Large intestine (tissue), 12 donors: ENCODE results near the gene CYP3A4. TPM values are rescaled to one million over a fixed set of nuclear protein-coding genes. Genes with fewer than 3 reads are reported as not detected.

Experiments
- DNase-seq, 2 donors: peaks; one replicate each; pipeline versions ENCODE4 v3.0.0 to v3.0.0-alpha.2; 2013
- H3K27ac ChIP-seq: one replicate; pipeline ENCODE4 v1.5.1; 2013; ENCODE audit warnings: low read length
- H3K27me3 ChIP-seq: 2 replicates; pipeline ENCODE4 v1.6.1; 2013; ENCODE audit warnings: low read length; ENCODE audit not compliant: control insufficient read depth, insufficient read depth
- H3K36me3 ChIP-seq: 2 replicates; pipeline ENCODE4 v1.6.1; 2013; ENCODE audit warnings: low read length; ENCODE audit not compliant: control insufficient read depth, insufficient read depth
- H3K4me1 ChIP-seq: one replicate; pipeline ENCODE4 v1.6.1; 2013; ENCODE audit warnings: low read length; ENCODE audit not compliant: control insufficient read depth, insufficient read depth
- H3K4me3 ChIP-seq: one replicate; pipeline ENCODE4 v1.5.1; 2013; ENCODE audit warnings: low read length
- H3K9me3 ChIP-seq: one replicate; pipeline ENCODE4 v1.6.1; 2013; ENCODE audit warnings: mild to moderate bottlenecking, low read depth, low read length, moderate library complexity; ENCODE audit not compliant: control insufficient read depth
- WGBS: methylation state at CpG from one replicate; pipeline ENCODE4 v1.1.5; 2013; ENCODE audit warnings: low lambda C conversion rate; ENCODE audit not compliant: insufficient coverage; 5-methylcytosine and 5-hydroxymethylcytosine counted together
- long read RNA-seq, 11 donors: transcript quantifications; one replicate each; lab custom pipeline, GENCODE V29; 2026
- polyA plus RNA-seq: library from polyadenylated mRNA; unstranded; fragments of 120-200 nt; gene quantifications from one replicate; pipeline ENCODE4 v1.2.1, GENCODE V29; 2013

The CYP3A4 gene
- polyA plus RNA-seq = 14.3 TPM
- long read RNA-seq, donor 1, partial matches to known transcripts = 0 of 2 reads
- long read RNA-seq, donor 1, other reads (novel, unspliced or antisense) = 0 of 2 reads
- long read RNA-seq, donor 2, transcript CYP3A4-201 (13 exons, 2,153 nt) = major isoform, 10 of 15 reads
- long read RNA-seq, donor 2, partial matches to known transcripts = 5 of 15 reads
- long read RNA-seq, donor 2, other reads (novel, unspliced or antisense) = 0 of 15 reads
- long read RNA-seq, donor 3, transcript CYP3A4-201 (13 exons, 2,153 nt) = major isoform, 9 of 9 reads
- long read RNA-seq, donor 3, partial matches to known transcripts = 0 of 9 reads
- long read RNA-seq, donor 3, other reads (novel, unspliced or antisense) = 0 of 9 reads
- long read RNA-seq, donor 4 = 0 reads
- long read RNA-seq, donor 5 = 0 reads
- long read RNA-seq, donor 6, transcript CYP3A4-201 (13 exons, 2,153 nt) = major isoform, 8 of 8 reads
- long read RNA-seq, donor 6, partial matches to known transcripts = 0 of 8 reads
- long read RNA-seq, donor 6, other reads (novel, unspliced or antisense) = 0 of 8 reads
- long read RNA-seq, donor 7 = 0 reads
- long read RNA-seq, donor 8, transcript CYP3A4-201 (13 exons, 2,153 nt) = major isoform, 6 of 6 reads
- long read RNA-seq, donor 8, partial matches to known transcripts = 0 of 6 reads
- long read RNA-seq, donor 8, other reads (novel, unspliced or antisense) = 0 of 6 reads
- long read RNA-seq, donor 9, partial matches to known transcripts = 0 of 3 reads
- long read RNA-seq, donor 9, other reads (novel, unspliced or antisense) = 0 of 3 reads
- long read RNA-seq, donor 10, partial matches to known transcripts = 0 of 1 reads
- long read RNA-seq, donor 10, other reads (novel, unspliced or antisense) = 0 of 1 reads
- long read RNA-seq, donor 11, partial matches to known transcripts = 0 of 1 reads
- long read RNA-seq, donor 11, other reads (novel, unspliced or antisense) = 0 of 1 reads

DNA sequence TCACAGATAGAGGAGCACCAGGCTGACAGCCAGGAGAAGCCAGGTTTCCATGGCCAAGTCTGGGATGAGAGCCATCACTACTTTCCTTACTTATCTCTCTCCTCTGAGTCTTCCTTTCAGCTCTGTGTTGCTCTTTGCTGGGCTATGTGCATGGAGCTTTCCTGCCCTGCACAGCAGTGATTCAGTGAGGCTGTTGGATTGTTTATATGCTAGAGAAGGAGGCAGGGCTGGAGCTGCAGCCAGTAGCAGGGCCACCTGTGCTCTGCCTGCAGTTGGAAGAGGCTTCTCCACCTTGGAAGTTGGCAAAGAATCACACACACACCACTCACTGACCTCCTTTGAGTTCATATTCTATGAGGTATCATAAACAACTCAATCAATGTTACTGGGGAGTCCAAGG, at the start of gene CYP3A4:
TSS of gene CYP3A4 (minus strand) at position 178 of the 400 bp plus-strand sequence. CDS start at position 75, 103 bp downstream.
- Histone ChIP-seq H3K4me3 (no peak within 1 kb of the TSS), H3K9me3 (no peaks in the 10 kb centered on the region), H3K36me3 (no peaks in the 10 kb centered on the region), H3K4me1 (peaks cover 33% of the 10 kb centered on the region), H3K27me3 (no peaks in the 10 kb centered on the region), H3K27ac (peak within 1 kb of the TSS; percentile 74)
- peak; percentile 57 to 81 for DNase-seq

DNA sequence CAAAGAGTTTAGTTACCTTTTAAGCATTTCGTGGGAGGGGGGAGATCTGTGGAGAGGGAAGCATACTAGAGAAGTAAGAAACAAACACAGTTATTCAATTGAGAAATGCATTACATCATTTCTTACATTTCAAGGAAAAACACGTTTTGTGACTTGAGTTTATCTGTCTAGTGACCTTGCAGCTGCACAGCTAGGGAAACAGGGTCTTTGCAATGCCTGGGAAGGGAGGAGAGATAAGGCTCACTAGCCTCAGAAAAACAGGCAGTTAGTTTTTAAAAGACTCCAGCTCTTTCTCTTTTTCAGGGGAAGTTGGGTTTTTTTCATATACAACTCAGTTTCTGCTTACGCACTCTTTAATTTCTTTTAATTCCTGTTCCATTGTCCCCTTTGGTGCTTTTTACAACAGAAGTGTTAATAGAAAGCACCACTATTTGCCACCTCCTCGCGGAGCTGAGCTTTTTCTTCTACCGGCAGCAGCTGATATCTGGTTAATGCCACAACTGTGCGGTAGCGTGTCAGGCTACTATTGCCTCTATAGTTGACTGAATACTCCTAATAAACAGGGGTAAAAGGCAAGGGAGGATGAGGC, 49.4 kb upstream of the CYP3A4 start:
- H3K4me1 ChIP-seq = peaks cover 40% of the 10 kb centered on the region
- no peak overlapping the region for H3K4me3 ChIP-seq
- no peaks in the 10 kb centered on the region for H3K9me3 ChIP-seq
- H3K27me3 ChIP-seq = no peaks in the 10 kb centered on the region
- peak overlapping the region; percentile 75 for H3K27ac ChIP-seq
- DNase-seq = peak in 1 of 2 donors; percentile 60
- no peaks in the 10 kb centered on the region for H3K36me3 ChIP-seq
- 18% methylated on average over 2 of the region's 8 CpGs for WGBS

DNA sequence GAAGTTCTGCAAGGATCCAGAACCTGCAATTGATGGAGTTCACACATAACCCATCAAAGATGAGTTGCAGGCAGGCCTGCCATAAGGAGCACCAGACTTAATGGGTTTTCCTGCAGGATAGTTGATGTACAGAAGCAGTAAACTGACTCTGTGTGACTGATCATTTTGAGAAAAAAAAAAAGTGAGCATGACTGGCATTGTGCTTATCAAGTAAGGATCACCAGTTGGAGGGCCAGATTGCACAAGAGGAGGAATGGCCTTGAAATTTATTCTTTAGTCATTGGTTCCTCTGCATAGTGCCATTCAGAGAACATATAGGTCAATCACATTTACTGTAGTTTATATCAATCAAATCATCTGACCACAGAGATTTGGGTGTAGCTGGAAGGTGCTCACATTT, 47.6 kb upstream of the CYP3A4 start:
- DNase-seq = peak in 1 of 2 donors; percentile 41
- H3K4me1 ChIP-seq = peaks cover 51% of the 10 kb centered on the region
- H3K27ac ChIP-seq = peak overlapping the region; percentile 29
- H3K27me3 ChIP-seq = no peaks in the 10 kb centered on the region
- H3K36me3 ChIP-seq = no peaks in the 10 kb centered on the region
- H3K4me3 ChIP-seq = no peak overlapping the region
- H3K9me3 ChIP-seq = no peaks in the 10 kb centered on the region

DNA sequence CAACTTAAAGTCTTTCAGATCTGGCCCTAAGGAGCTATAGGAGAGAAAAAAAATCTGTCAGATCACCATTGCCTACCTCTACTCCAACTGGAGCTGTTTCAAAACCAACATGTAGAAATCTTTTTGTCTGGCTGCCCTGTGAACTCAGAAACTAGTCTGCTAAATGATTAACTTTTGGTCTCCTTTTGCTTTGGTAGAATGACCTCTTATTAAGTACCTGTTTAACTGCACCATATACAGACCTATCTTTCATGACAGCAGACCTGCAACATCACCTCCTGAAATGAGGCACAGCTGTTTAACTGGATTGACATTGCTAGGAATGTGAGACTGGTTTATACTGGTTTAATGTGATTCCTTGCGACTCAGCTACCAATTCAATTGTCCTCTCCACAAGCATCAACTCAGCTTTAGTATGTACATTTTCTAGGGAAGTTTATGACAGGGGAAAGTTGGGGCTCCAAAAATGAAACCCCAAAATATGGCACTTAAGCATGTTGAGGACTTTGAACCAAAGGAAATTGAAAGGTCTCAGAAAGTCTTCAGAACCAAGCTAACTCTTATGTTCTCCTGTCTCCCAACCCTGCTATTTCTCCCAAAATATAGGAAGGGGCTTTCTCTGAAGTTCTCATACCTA, 45.7 kb upstream of the CYP3A4 start:
- Histone ChIP-seq H3K4me1 (peaks cover 68% of the 10 kb centered on the region), H3K36me3 (no peaks in the 10 kb centered on the region)
- peak; percentile 88 to 94 for DNase-seq

DNA sequence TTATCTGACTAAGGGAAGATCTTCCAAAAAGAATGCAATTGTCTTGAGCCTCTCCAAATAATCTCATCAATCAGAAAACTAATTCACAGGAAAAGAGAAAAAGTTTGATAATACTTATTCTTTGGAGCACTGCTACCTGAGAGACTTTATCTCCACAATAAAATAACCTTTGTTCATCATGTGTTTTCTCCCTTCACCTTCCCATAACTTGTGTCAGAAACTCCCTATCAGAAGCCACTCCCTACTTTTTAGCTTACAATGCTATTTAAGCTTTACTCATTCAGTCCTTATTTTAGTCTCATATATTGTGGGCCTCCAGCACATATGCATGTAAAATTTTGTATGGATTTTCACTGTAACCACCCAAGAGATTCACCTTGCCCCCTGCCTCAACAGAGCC, 44.8 kb upstream of the CYP3A4 start:
- Histone ChIP-seq H3K27ac (peak overlapping the region; percentile 96), H3K27me3 (no peaks in the 10 kb centered on the region), H3K4me3 (no peak overlapping the region), H3K9me3 (no peaks in the 10 kb centered on the region), H3K36me3 (no peaks in the 10 kb centered on the region), H3K4me1 (peaks cover 72% of the 10 kb centered on the region)
- DNase-seq = peak; percentile 73 to 86

More for the DNA sequence above, 45.7 kb upstream of the CYP3A4 start:
- H3K9me3 ChIP-seq = no peaks in the 10 kb centered on the region
- H3K27ac ChIP-seq = peak overlapping the region; percentile 96
- no peak overlapping the region for H3K4me3 ChIP-seq
- H3K27me3 ChIP-seq = no peaks in the 10 kb centered on the region
- no CpG with 5 or more reads among the region's 1 CpG for WGBS

DNA sequence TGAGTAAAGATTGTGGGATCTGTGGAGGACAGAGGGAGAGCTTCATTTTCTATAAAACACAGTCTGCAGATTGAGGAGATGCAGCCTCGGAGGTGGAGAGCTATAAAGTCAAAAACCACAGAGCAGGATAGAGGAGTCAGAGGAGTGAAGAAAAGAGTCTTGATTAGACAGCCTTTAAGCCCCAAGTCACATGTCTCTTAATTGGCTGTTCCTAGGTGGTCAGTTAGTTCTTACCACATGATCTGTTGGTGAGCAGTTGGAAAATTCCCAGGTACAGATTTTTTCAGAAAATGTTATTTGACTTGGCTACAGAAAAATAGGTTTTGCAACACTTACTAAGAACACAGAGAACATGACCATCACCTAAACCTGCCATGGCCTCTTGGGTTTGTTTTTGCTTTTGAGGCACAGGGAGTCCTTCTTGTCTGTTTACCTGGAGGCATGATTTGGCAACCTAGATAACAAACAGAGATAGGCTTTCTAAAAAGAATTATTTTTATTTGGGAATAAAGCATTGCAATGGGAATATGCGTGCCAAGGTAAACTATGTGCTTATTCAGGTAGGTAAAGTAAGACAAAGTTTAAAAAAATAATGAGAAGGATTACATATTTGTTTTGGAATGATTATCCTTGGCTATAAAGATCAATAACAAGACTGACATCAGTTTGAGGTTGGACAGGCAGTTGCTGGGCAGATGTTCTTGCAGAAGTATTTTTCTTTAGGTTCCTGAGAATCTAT, 43.2 kb upstream of the CYP3A4 start:
- peaks cover 73% of the 10 kb centered on the region for H3K4me1 ChIP-seq
- no peaks in the 10 kb centered on the region for H3K9me3 ChIP-seq
- no peaks in the 10 kb centered on the region for H3K36me3 ChIP-seq
- H3K27me3 ChIP-seq = no peaks in the 10 kb centered on the region
- WGBS = no CpG with 5 or more reads among the region's 2 CpGs
- no peak overlapping the region for H3K4me3 ChIP-seq
- peak overlapping the region; percentile 96 for H3K27ac ChIP-seq
- DNase-seq = no peak

DNA sequence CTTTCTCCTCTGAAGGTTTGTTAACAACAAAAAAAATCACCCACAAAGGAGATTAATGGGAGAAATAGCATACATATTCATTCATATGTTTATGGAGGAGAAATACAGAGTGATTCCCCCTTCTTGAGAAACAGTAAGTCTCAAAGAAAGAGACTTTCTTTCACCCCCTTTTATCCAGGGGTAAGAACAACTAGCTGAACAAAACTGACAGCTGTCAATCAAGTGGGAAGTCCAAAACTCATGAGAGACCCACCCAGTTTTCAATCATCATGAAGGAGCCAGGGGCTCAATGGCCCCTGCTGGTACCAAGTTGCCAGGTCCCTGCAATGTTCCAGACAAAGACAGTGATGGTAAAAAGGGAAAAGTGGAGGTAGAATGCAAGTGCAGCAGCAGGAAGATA, 41.9 kb upstream of the CYP3A4 start:
- no peak for DNase-seq
- Histone ChIP-seq H3K4me3 (no peak overlapping the region), H3K27me3 (no peaks in the 10 kb centered on the region), H3K27ac (peak overlapping the region; percentile 96), H3K4me1 (peaks cover 68% of the 10 kb centered on the region), H3K9me3 (no peaks in the 10 kb centered on the region), H3K36me3 (no peaks in the 10 kb centered on the region)

DNA sequence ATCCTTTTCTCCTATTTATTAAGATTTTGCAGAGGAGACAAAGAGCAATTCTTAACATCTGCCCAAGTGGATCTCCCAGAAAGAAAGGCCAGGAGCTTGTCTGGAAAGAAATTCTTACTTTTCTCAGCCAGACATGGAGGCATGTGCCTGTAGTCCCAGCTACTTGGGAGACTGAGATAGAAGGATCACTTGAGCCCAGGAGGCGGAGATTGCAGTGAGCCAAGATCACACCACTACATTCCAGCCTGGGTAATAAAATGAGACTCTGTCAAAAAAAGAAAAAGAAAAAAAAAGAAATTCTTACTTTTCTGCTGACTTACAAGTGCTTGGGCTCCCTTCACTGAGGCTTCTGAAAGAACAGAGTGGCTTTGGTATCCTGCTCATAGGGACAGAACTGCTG, 41.5 kb upstream of the CYP3A4 start:
- Histone ChIP-seq H3K9me3 (no peaks in the 10 kb centered on the region), H3K4me3 (no peak overlapping the region), H3K27me3 (no peaks in the 10 kb centered on the region), H3K36me3 (no peaks in the 10 kb centered on the region), H3K4me1 (peaks cover 66% of the 10 kb centered on the region), H3K27ac (peak overlapping the region; percentile 96)
- WGBS = no CpG with 5 or more reads among the region's 1 CpG
- peak in 1 of 2 donors; percentile 55 for DNase-seq

DNA sequence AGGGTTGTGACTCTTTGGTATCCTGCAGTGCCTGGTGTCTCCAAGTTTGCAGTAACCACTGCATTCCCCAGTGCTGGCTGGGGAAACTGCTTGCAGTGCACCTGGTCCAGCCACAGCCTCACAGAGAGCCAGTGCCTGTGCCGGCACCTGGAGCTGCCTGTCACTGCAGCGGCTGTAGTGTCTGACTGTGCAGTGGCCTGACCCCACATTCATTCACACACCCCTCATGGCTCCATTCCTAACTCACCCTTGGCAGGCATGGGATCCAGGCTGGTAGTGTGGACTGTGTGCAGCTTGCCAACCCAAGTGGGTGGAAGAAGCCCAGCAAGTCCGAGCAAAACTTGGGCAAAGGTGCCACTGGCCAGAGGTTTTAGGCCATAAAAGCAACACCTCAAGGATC, 40.1 kb upstream of the CYP3A4 start:
- Histone ChIP-seq H3K27me3 (no peaks in the 10 kb centered on the region), H3K4me1 (peaks cover 56% of the 10 kb centered on the region), H3K27ac (no peak overlapping the region), H3K9me3 (no peaks in the 10 kb centered on the region), H3K36me3 (no peaks in the 10 kb centered on the region), H3K4me3 (no peak overlapping the region)
- DNase-seq = no peak
- WGBS = no CpG with 5 or more reads among the region's 3 CpGs
